ENCODE data around the gene NMNAT2. TPM values are rescaled to one million over a fixed set of nuclear protein-coding genes. Genes with fewer than 3 reads are reported as not detected.

Gene NMNAT2
- total RNA-seq, 1 donor from 2014 or later, result 34.2 TPM

DNA sequence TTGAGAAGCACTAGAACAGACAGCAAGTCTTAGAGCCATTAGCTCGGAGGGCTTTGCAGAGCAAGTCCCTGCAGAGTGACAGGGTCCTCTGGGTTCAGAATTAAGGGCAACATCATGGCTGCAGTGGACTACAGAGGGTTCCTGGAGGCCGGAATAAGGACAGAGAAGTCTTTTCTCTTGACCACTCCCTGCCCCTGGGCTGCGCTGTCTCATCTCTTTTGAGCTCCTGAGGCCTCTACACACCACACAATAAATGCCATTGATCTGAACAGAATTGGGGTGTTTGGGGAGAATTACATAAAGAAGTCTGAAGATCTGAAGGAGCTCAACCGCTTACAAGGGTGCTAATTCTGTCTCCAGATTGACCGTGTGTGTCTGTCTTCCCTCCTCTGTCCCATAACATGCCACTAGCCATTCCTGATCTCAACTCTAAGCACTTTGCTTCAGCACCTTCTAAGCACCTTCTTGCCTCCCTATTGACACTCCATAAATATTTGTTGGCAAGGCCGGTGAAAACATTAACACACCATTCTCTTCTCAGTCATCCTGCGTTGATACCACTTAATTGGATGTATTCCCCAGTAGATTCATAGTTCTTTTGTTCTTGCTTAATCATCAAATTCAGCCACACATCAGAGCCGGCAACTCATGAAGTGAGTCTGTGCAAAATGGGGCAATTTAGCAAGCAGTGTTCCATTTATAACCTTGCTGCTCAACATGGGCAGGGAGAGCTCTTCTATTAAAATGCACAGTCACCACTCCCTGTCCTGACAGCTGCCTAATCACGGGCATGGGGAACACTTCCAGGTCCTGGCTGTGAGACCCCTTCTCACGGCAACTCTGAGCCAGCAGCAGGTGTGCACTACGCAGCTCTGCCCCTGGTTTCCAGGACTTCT, 49.7 kb downstream of the NMNAT2 start:
- DNase-seq (ENCODE audit: low spot score in 2 of 2), result no peak
- FAIRE-seq, result no peak

DNA sequence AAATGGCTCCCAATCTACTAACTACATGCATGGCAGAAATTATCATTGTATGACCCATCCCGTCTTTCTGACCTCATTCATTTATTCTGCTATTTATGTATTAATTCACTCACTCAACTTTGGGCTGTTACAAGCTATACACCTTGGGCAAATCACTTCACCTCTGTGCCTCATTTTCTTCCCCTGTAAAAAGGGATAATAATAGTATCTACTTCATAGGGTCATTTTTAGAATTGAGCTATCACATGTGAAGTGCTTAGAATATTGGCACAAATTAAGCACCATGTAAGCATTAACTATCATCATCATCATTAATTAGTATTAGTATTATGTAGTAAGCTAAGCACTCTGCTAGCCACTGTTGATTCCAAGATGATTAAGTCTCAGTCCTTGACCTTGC, 52.1 kb downstream of the NMNAT2 start:
- no peak for FAIRE-seq
- no peak for DNase-seq (ENCODE audit: low spot score in 2 of 2)

- no peak for DNase-seq (ENCODE audit: low spot score in 2 of 2)
- FAIRE-seq, result no peak
These were observed 52.5 kb downstream of the NMNAT2 start for GRCh38 chr1:183365676-183366075.

- no peak for DNase-seq (ENCODE audit: low spot score in 2 of 2)
These were observed 53.1 kb downstream of the NMNAT2 start for GRCh38 chr1:183365093-183365492.

DNA sequence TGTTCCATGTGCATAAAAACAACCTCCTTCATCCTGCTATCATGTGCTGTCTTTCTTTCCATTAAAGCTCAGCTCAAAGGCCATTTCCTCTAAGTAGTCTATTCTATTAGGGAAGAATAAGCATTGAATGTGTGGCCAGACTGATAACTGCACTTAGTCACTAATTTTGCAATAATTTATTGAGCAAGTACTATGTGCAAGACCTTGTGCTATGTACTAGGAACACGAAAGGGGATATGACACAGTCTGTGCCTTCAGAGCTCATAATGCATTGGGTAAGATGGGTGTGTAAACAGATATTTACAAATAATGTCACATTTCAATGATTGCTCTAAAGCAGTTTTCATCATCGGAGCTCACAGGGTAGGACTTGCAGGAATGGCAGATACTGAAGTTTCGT, 54.2 kb downstream of the NMNAT2 start:
- FAIRE-seq, result no peak
- DNase-seq (ENCODE audit: low spot score in 2 of 2), result no peak

More at GRCh38 chr1:183365093-183365492, 53.1 kb downstream of the NMNAT2 start:
- no peak for FAIRE-seq

- FAIRE-seq (no peak), DNase-seq (ENCODE audit: low spot score in 2 of 2) (no peak)
These were observed 57.1 kb downstream of the NMNAT2 start for GRCh38 chr1:183361081-183361480.

- FAIRE-seq (no peak), DNase-seq (ENCODE audit: low spot score in 2 of 2) (no peak)
These were observed 57.7 kb downstream of the NMNAT2 start for GRCh38 chr1:183360473-183360872.

GRCh38 chr1:183356534-183357182, 61.5 kb downstream of the NMNAT2 start:
- FAIRE-seq, result no peak

DNA sequence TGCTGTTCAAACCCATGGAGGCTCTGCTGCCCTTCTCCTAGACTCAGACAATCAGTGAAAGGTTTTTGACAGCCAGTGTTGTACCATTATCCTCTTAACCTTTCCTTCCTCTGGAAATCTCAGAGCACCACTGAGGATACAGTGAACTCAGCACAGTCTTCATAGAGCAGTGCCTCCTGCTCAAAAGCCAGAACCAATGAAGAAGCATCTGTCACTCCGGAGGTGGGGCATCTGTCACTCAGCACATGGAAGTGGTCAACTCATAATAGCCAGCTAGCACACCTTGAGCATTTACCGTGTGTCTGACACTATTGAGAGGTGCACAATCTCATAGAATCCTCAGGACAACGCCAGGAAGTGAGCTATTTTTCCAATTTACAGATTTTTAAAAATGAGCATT, 62.4 kb downstream of the NMNAT2 start:
- DNase-seq (ENCODE audit: low spot score in 2 of 2), result no peak
- FAIRE-seq, result no peak

More at GRCh38 chr1:183356534-183357182, 61.5 kb downstream of the NMNAT2 start:
- DNase-seq (ENCODE audit: low spot score in 2 of 2), result no peak

- DNase-seq (ENCODE audit: low spot score in 2 of 2), result no peak
- FAIRE-seq, result no peak
These were observed 63.0 kb downstream of the NMNAT2 start for GRCh38 chr1:183355181-183355580.

- no peak for DNase-seq (ENCODE audit: low spot score in 2 of 2)
- FAIRE-seq, result no peak
These were observed 64.6 kb downstream of the NMNAT2 start for GRCh38 chr1:183353597-183353996.

DNA sequence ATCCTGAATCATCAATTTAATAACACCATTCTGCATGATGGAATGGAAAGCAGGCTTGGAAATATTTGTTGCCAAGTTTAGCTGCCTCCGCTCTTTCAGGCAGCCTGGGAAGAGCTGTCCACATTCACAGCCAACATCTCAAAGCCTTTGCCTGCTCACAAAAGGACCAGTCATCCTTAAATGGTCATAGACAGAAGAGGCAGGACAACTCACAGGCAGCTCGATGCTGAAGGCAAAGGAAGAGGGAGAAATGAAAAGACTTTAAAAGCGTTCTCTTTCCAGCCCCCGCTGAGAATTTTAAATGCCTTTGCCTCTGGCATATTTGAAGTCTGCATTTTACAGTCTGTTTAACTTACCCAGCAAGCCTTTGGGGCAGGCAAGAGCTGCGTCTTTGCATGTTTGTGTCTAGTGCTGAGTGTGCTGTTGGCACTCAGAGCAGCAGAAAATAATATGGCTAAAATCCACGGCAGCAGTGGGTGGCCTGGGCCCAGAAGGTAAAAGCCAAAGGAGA, 68.9 kb downstream of the NMNAT2 start:
- peak in 1 of 2 donors; percentile 35 for DNase-seq (ENCODE audit: low spot score in 2 of 2)
- FAIRE-seq, result no peak

DNA sequence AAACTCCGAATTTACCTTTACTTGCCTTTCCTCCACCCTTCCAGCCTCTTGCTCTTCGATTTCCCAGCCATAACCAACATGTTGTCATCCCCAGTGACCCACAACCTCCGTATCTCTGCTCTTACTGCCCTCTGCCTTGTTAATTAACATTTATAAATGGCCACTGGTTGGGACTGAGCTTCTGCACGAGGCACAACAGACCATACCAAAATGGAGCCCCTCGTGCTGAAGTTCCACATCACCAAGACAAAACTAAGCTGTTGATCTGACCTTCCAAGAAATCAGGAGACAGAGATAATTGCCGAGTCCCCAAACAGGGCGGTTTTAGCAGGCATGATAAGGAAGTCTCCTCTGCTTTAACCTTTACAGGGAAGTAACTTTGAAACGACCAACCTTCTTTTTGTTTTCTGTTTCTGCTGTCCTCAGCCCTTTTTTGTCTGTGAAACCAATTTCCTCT, 71.9 kb downstream of the NMNAT2 start:
- FAIRE-seq (no peak), DNase-seq (ENCODE audit: low spot score in 2 of 2) (no peak)

DNA sequence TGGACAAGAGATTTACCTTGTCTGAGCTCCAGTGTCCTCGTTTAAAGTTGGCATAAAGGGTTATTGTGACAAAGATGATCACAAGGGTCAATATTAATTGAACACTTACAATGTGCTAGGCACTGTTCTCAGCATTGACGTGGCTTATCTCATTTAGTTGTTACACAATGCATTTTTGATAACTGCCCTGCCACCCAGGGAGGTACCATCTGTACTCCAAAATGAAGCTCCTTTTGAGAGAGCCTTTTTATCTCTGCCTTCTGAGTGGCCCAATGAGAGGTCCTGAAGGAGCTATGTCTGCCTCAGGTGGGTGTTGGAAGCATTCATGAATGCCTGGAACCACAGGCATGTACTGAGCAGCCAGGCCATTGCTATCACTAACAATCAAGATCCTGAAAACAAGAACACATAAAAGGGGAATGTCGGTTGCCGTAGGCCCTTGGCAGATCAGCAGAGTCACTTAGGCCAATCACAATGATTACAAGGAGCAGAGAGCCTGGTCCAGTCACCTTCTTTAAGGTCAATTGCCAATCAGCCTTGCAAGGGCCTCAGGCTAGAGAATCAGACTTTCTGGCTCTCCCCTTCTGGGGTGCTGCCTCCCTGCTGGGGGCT, 78.5 kb downstream of the NMNAT2 start:
- FAIRE-seq (no peak), DNase-seq (ENCODE audit: low spot score in 2 of 2) (no peak)

GRCh38 chr1:183331091-183331742, 87.0 kb downstream of the NMNAT2 start:
- DNase-seq (ENCODE audit: low spot score in 2 of 2), result no peak
- no peak for FAIRE-seq

DNA sequence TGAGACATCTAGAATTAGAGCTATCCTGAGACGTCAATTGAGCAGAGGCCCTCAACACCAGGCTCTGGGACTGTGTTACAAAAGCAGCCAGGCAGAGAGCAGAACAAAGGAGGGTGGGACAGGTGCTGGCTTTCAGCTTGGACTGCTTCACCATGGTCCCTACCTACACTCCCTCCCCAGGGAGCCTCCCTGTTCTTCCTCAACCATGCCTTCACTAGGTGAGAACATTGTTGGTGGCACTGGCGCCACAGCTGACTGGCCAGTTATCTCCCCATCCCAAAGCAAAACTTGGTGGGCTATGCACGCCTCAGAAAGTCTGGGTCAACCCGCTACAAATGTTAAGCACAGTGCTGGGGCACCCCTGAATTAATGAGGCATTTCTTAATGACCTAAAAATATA, 87.8 kb downstream of the NMNAT2 start:
- no peak for FAIRE-seq
- DNase-seq (ENCODE audit: low spot score in 2 of 2), result no peak

GRCh38 chr1:183328371-183328770, 89.8 kb downstream of the NMNAT2 start:
- DNase-seq (ENCODE audit: low spot score in 2 of 2) (no peak), FAIRE-seq (no peak)

DNA sequence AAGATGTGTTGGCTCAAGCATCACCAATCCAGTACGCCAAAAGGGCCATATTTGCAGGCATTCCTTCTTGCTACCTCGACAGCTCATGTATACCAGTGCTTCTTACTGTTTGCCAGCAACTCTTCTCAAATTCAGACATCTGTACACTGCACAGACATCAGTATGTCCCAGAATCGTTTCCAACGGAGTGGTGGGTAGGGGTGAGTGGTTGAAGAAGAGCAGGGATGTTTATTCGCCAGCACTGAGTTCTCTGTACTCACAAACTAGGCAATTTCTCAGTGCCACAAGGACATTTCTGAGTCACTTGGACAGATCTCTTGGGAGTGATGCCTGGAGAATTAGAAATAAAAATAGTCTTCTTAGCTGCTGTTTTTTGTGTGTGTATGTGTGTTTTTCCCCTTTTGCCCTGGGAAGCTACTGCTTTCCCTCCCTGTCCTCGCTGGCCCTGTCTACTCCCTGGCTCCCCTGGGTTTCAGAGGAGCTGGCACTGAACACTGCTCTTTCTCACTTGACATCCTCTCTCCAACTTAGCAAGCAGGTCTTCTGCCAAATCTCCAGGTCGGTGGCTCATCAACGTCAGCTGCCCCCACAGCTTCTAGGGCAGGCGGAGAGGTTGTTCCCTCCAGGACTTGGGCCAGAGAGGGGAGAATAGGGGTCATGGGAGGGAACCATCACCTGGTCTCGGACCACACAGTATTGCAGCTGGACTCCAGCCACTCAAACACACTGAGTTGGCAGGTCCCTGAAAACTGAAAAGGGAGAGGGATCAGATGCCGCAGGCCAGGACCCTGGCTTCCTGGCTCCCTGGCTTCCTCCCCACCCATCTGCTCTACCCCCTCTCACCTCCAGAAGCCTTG, 90.5 kb downstream of the NMNAT2 start:
- DNase-seq (ENCODE audit: low spot score in 2 of 2) (peak in 1 of 2 donors; percentile 28), FAIRE-seq (no peak)

GRCh38 chr1:183323849-183324683, 94.1 kb downstream of the NMNAT2 start:
- FAIRE-seq (no peak), DNase-seq (ENCODE audit: low spot score in 2 of 2) (no peak)

Data from frontal cortex (tissue), 4 donors.